AG10803 (cell line): ENCODE data around the gene PLXNB2.

Source experiments
- DNase-seq: peaks from one replicate; pipeline ENCODE4 v3.0.0; 2010; ENCODE audit warnings: low read depth
- H3K4me3 ChIP-seq: 2 replicates; pipeline ENCODE4 v1.5.1; 2011; ENCODE audit warnings: mild to moderate bottlenecking, low read length, control low read depth
- TF ChIP-seq, protein P1 (sequence below): conservative IDR thresholded peaks from 2 replicates; pipeline ENCODE4 v1.5.1; 2011; ENCODE audit warnings: mild to moderate bottlenecking, low read length, control low read depth, inconsistent platforms

The PLXNB2 gene

GRCh38 chr22:50286275-50286674, 21.2 kb downstream of the PLXNB2 start:
- TF ChIP-seq, protein P1, sequence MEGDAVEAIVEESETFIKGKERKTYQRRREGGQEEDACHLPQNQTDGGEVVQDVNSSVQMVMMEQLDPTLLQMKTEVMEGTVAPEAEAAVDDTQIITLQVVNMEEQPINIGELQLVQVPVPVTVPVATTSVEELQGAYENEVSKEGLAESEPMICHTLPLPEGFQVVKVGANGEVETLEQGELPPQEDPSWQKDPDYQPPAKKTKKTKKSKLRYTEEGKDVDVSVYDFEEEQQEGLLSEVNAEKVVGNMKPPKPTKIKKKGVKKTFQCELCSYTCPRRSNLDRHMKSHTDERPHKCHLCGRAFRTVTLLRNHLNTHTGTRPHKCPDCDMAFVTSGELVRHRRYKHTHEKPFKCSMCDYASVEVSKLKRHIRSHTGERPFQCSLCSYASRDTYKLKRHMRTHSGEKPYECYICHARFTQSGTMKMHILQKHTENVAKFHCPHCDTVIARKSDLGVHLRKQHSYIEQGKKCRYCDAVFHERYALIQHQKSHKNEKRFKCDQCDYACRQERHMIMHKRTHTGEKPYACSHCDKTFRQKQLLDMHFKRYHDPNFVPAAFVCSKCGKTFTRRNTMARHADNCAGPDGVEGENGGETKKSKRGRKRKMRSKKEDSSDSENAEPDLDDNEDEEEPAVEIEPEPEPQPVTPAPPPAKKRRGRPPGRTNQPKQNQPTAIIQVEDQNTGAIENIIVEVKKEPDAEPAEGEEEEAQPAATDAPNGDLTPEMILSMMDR = no peak
- no peak for DNase-seq
- H3K4me3 ChIP-seq = no peak overlapping the region

GRCh38 chr22:50285568-50286229, 21.7 kb downstream of the PLXNB2 start:
- TF ChIP-seq, protein P1 = no peak
- DNase-seq = no peak
- no peak overlapping the region for H3K4me3 ChIP-seq

DNA sequence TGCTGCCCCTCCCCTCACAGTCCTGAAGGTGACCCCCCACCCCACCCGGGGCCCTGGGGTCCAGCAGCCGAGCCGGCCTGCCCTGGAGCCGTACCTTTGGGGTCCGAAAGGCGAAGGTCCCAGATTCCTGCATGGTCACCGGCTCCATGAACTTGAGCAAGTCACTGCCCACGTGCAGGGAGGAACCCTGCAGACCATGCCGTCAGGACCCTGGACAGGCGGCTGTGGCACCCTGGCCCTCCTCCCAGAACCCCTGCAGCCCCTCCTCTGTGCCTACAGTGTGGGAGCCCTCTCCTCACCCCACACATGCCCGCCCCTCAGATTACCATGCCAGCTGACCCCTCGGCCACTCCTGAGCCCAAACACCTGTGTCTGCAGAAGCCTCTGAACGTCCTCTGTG, 23.0 kb downstream of the PLXNB2 start:
- no peak overlapping the region for H3K4me3 ChIP-seq
- TF ChIP-seq, protein P1 = no peak
- DNase-seq = no peak

- DNase-seq = no peak
- no peak overlapping the region for H3K4me3 ChIP-seq
- TF ChIP-seq, protein P1 = no peak
These were observed 23.6 kb downstream of the PLXNB2 start for GRCh38 chr22:50283821-50284220.

DNA sequence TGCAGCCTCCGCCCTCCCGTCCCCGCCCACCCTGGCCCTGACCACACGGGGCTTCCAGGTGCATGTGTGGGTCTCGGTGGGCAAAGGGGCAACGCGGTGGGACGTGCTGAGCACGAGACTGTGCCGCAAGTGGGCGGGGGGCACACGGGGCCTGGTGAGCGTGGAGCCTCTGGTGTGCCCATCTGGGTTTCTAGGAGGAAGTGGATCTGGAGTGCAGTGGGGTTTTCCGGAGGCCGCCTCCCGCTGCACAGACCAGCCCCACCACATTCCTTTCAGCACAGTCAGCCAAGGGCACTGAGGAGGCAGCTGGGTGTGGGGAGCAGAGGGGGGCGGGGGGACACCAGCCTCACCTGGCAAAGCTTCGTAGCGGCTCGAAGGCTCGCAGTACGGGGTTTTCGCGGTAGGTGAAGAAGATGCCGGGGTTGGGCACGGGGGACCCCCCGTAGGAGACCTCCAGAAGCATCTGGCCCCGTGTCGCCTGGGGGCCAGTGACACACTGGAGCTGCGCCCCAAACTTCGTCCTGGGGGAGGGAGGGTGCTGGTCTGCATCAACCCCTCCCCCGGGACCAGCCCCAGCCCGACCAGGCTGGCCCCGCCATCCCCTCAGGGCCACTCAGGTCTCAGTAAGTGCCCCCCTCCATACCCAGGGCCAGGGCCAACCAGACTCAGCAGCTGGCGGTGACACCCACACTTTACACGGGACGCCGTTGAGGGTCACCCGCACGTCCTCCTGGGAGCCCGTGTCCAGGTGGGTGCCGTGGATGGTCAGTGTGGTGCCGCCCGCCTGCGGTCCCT, 24.9 kb downstream of the PLXNB2 start:
- peak; percentile 68 for DNase-seq
- TF ChIP-seq, protein P1 = no peak
- no peak overlapping the region for H3K4me3 ChIP-seq

GRCh38 chr22:50281957-50282356, 25.5 kb downstream of the PLXNB2 start:
- DNase-seq = no peak
- H3K4me3 ChIP-seq = no peak overlapping the region
- TF ChIP-seq, protein P1 = no peak

GRCh38 chr22:50281384-50281760, 26.1 kb downstream of the PLXNB2 start:
- DNase-seq = no peak
- H3K4me3 ChIP-seq = no peak overlapping the region
- TF ChIP-seq, protein P1 = no peak
